ENCODE measurements around the gene INPP1. TPM values are rescaled to one million over a fixed set of nuclear protein-coding genes. Genes with fewer than 3 reads are reported as not detected.
"Not testable (repeated sequence)": the region's sequence is repeated elsewhere in the genome, so short reads cannot be mapped to it uniquely, and the experiment has no call there.

INPP1 gene
- polyA plus RNA-seq, 1 donor (not counting 4 experiments of a cell fraction or from before 2014, with no cell fraction given) = 6.3 TPM

- Histone ChIP-seq H3K79me2 (ENCODE audit: control insufficient read depth, insufficient read depth, low read length) (peaks cover 1% of the 10 kb centered on the region), H3K9me3 (ENCODE audit: control insufficient read depth, low read depth, low read length) (no peaks in the 10 kb centered on the region), H3K36me3 (ENCODE audit: control insufficient read depth in 2 of 2, extremely low read depth in 1 of 2, insufficient read depth in 2 of 2, low read length in 2 of 2) (no peaks in the 10 kb centered on the region), H3K9ac (ENCODE audit: control insufficient read depth, extremely low read depth, insufficient read depth, low read length) (peak overlapping the region; percentile 23), H3K4me1 (ENCODE audit: control insufficient read depth, extremely low read depth, insufficient read depth, low read length) (peaks cover 67% of the 10 kb centered on the region), H3K4me2 (ENCODE audit: control insufficient read depth, extremely low read depth, insufficient read depth, low read depth, low read length) (peak overlapping the region; percentile 80), H3K27ac (ENCODE audit: control insufficient read depth, insufficient read depth, low read length) (peak overlapping the region; percentile 48), H3K9me1 (ENCODE audit: control insufficient read depth, extremely low read depth, insufficient read depth, low read length) (no peaks in the 10 kb centered on the region), H4K20me1 (ENCODE audit: control insufficient read depth, extremely low read depth, insufficient read depth, low read length) (no peaks in the 10 kb centered on the region), H2AFZ (ENCODE audit: control insufficient read depth, low read length) (peak overlapping the region; percentile 33), H3K4me3 (ENCODE audit: control insufficient read depth in 2 of 3, extremely low read depth in 1 of 3, insufficient read depth in 2 of 3, low read depth in 1 of 3, low read length in 3 of 3) (peak overlapping the region in 1 of 3 experiments; percentile 29), H3K27me3 (ENCODE audit: control insufficient read depth, extremely low read depth, insufficient read depth, low read length) (no peaks in the 10 kb centered on the region)
- DNase-seq (ENCODE audit: low read depth, low spot score) (no peak), FAIRE-seq (peak; percentile 34)
- no peak for TF ChIP-seq EZH2 (IDR thresholded peaks at IDR 0.05; ENCODE audit: low read length)
- no peak for TF ChIP-seq CTCF (optimal IDR thresholded peaks at IDR 0.05 in 1 of 3, IDR thresholded peaks at IDR 0.05 in 1 of 3, conservative IDR thresholded peaks at IDR 0.05 in 1 of 3; ENCODE audit: extremely low read depth in 1 of 3, insufficient read depth in 2 of 3, low read length in 3 of 3)
- dilution Hi-C loops (cut with MboI; ENCODE audit: extremely low pct_ligation_motif_present, low sequenced_read_pairs) = no loop called here
Observed at GRCh38 chr2:190355968-190356644, 12.7 kb downstream of the INPP1 start.

GRCh38 chr2:190357600-190357999 lies 14.2 kb downstream of the INPP1 start:
- H3K9me3 ChIP-seq (ENCODE audit: control insufficient read depth, low read depth, low read length) = no peaks in the 10 kb centered on the region
- H3K79me2 ChIP-seq (ENCODE audit: control insufficient read depth, insufficient read depth, low read length) = peaks cover 1% of the 10 kb centered on the region
- no peaks in the 10 kb centered on the region for H3K27me3 ChIP-seq (ENCODE audit: control insufficient read depth, extremely low read depth, insufficient read depth, low read length)
- peak overlapping the region; percentile 92 for H3K4me2 ChIP-seq (ENCODE audit: control insufficient read depth, extremely low read depth, insufficient read depth, low read depth, low read length)
- TF ChIP-seq CTCF (optimal IDR thresholded peaks at IDR 0.05 in 1 of 3, IDR thresholded peaks at IDR 0.05 in 1 of 3, conservative IDR thresholded peaks at IDR 0.05 in 1 of 3; ENCODE audit: extremely low read depth in 1 of 3, insufficient read depth in 2 of 3, low read length in 3 of 3) (no peak), EZH2 (IDR thresholded peaks at IDR 0.05; ENCODE audit: low read length) (no peak)
- peak overlapping the region; percentile 49 for H3K9ac ChIP-seq (ENCODE audit: control insufficient read depth, extremely low read depth, insufficient read depth, low read length)
- no peak for FAIRE-seq
- dilution Hi-C loops (cut with MboI; ENCODE audit: extremely low pct_ligation_motif_present, low sequenced_read_pairs) = no loop called here
- H3K4me1 ChIP-seq (ENCODE audit: control insufficient read depth, extremely low read depth, insufficient read depth, low read length) = peaks cover 62% of the 10 kb centered on the region
- H3K4me3 ChIP-seq (ENCODE audit: control insufficient read depth in 2 of 3, extremely low read depth in 1 of 3, insufficient read depth in 2 of 3, low read depth in 1 of 3, low read length in 3 of 3) = no peak overlapping the region
- no peaks in the 10 kb centered on the region for H4K20me1 ChIP-seq (ENCODE audit: control insufficient read depth, extremely low read depth, insufficient read depth, low read length)
- H3K9me1 ChIP-seq (ENCODE audit: control insufficient read depth, extremely low read depth, insufficient read depth, low read length) = no peaks in the 10 kb centered on the region
- no peak for DNase-seq (ENCODE audit: low read depth, low spot score)
- no peak overlapping the region for H2AFZ ChIP-seq (ENCODE audit: control insufficient read depth, low read length)
- peak overlapping the region; percentile 87 for H3K27ac ChIP-seq (ENCODE audit: control insufficient read depth, insufficient read depth, low read length)
- H3K36me3 ChIP-seq (ENCODE audit: control insufficient read depth in 2 of 2, extremely low read depth in 1 of 2, insufficient read depth in 2 of 2, low read length in 2 of 2) = no peaks in the 10 kb centered on the region

GRCh38 chr2:190358655-190359448 lies 15.5 kb downstream of the INPP1 start:
- H3K4me3 ChIP-seq (ENCODE audit: control insufficient read depth in 2 of 3, extremely low read depth in 1 of 3, insufficient read depth in 2 of 3, low read depth in 1 of 3, low read length in 3 of 3) = peak overlapping the region in 1 of 3 experiments; percentile 44
- dilution Hi-C loops (cut with MboI; ENCODE audit: extremely low pct_ligation_motif_present, low sequenced_read_pairs); H3K9me1 ChIP-seq (ENCODE audit: control insufficient read depth, extremely low read depth, insufficient read depth, low read length); H4K20me1 ChIP-seq (ENCODE audit: control insufficient read depth, extremely low read depth, insufficient read depth, low read length); H3K36me3 ChIP-seq (ENCODE audit: control insufficient read depth in 2 of 2, extremely low read depth in 1 of 2, insufficient read depth in 2 of 2, low read length in 2 of 2); H3K9me3 ChIP-seq (ENCODE audit: control insufficient read depth, low read depth, low read length); H3K79me2 ChIP-seq (ENCODE audit: control insufficient read depth, insufficient read depth, low read length); H3K27me3 ChIP-seq (ENCODE audit: control insufficient read depth, extremely low read depth, insufficient read depth, low read length): not testable (repeated sequence)
- peak overlapping the region; percentile 49 for H3K9ac ChIP-seq (ENCODE audit: control insufficient read depth, extremely low read depth, insufficient read depth, low read length)
- DNase-seq (ENCODE audit: low read depth, low spot score) (peak; percentile 57), FAIRE-seq (peak; percentile 81)
- peaks cover 50% of the 10 kb centered on the region for H3K4me1 ChIP-seq (ENCODE audit: control insufficient read depth, extremely low read depth, insufficient read depth, low read length)
- peak overlapping the region; percentile 87 for H3K27ac ChIP-seq (ENCODE audit: control insufficient read depth, insufficient read depth, low read length)
- peak overlapping the region; percentile 36 for H2AFZ ChIP-seq (ENCODE audit: control insufficient read depth, low read length)
- H3K4me2 ChIP-seq (ENCODE audit: control insufficient read depth, extremely low read depth, insufficient read depth, low read depth, low read length) = peak overlapping the region; percentile 92
